ENCODE results near the gene ACHE.

The ACHE gene

GRCh38 chr7:100891568-100892247 lies 4.0 kb downstream of the ACHE start:
- no peak overlapping the region for H3K27ac ChIP-seq (ENCODE audit: low read depth in 2 of 2, low read length in 2 of 2)
- peaks cover 7 to 21% of the 10 kb centered on the region in 2 donors for H3K36me3 ChIP-seq (ENCODE audit: control insufficient read depth in 2 of 2, insufficient read depth in 2 of 2, low read length in 2 of 2)
- H3K27me3 ChIP-seq (ENCODE audit: control insufficient read depth in 2 of 2, insufficient read depth in 2 of 2, low read length in 2 of 2), result peaks cover 7 to 10% of the 10 kb centered on the region in 2 donors
- H3K9ac ChIP-seq (ENCODE audit: low read depth in 1 of 2, low read length in 2 of 2), result no peak overlapping the region
- H3K4me3 ChIP-seq (ENCODE audit: low read length in 2 of 2), result no peak overlapping the region
- no peaks in the 10 kb centered on the region for H3K9me3 ChIP-seq (ENCODE audit: control insufficient read depth in 2 of 2, low read length in 2 of 2)
- H3K4me1 ChIP-seq (ENCODE audit: control insufficient read depth in 2 of 2, insufficient read depth in 2 of 2, low read length in 2 of 2), result peaks cover 46 to 50% of the 10 kb centered on the region in 2 donors

GRCh38 chr7:100890653-100891567 lies 4.8 kb downstream of the ACHE start:
- H3K4me1 ChIP-seq (ENCODE audit: control insufficient read depth in 2 of 2, insufficient read depth in 2 of 2, low read length in 2 of 2), result peaks cover 40 to 42% of the 10 kb centered on the region in 2 donors
- peak overlapping the region; percentile 52 to 74 for H3K9ac ChIP-seq (ENCODE audit: low read depth in 1 of 2, low read length in 2 of 2)
- no peaks in the 10 kb centered on the region for H3K9me3 ChIP-seq (ENCODE audit: control insufficient read depth in 2 of 2, low read length in 2 of 2)
- peak overlapping the region; percentile 93 to 95 for H3K27ac ChIP-seq (ENCODE audit: low read depth in 2 of 2, low read length in 2 of 2)
- H3K36me3 ChIP-seq (ENCODE audit: control insufficient read depth in 2 of 2, insufficient read depth in 2 of 2, low read length in 2 of 2), result peaks cover 15 to 29% of the 10 kb centered on the region in 2 donors
- peak overlapping the region; percentile 75 to 80 for H3K4me3 ChIP-seq (ENCODE audit: low read length in 2 of 2)
- H3K27me3 ChIP-seq (ENCODE audit: control insufficient read depth in 2 of 2, insufficient read depth in 2 of 2, low read length in 2 of 2), result peaks cover under 1 to 3% of the 10 kb centered on the region in 2 donors

GRCh38 chr7:100888988-100889750 lies 6.5 kb downstream of the ACHE start, which contains the start of gene UFSP1:
TSS of gene UFSP1 (minus strand) at chr7:100889715. CDS start at chr7:100889271, 444 bp downstream.
- peaks cover 0 to 2% of the 10 kb centered on the region in 2 donors for H3K27me3 ChIP-seq (ENCODE audit: control insufficient read depth in 2 of 2, insufficient read depth in 2 of 2, low read length in 2 of 2)
- H3K4me1 ChIP-seq (ENCODE audit: control insufficient read depth in 2 of 2, insufficient read depth in 2 of 2, low read length in 2 of 2), result peaks cover 35 to 39% of the 10 kb centered on the region in 2 donors
- no peaks in the 10 kb centered on the region for H3K9me3 ChIP-seq (ENCODE audit: control insufficient read depth in 2 of 2, low read length in 2 of 2)
- H3K27ac ChIP-seq (ENCODE audit: low read depth in 2 of 2, low read length in 2 of 2), result peak within 1 kb of the TSS; percentile 93 to 95
- peak within 1 kb of the TSS; percentile 85 to 86 for H3K9ac ChIP-seq (ENCODE audit: low read depth in 1 of 2, low read length in 2 of 2)
- peaks cover 33 to 43% of the 10 kb centered on the region in 2 donors for H3K36me3 ChIP-seq (ENCODE audit: control insufficient read depth in 2 of 2, insufficient read depth in 2 of 2, low read length in 2 of 2)
- H3K4me3 ChIP-seq (ENCODE audit: low read length in 2 of 2), result peak within 1 kb of the TSS; percentile 75 to 80

- peak overlapping the region; percentile 85 to 86 for H3K9ac ChIP-seq (ENCODE audit: low read depth in 1 of 2, low read length in 2 of 2)
- H3K36me3 ChIP-seq (ENCODE audit: control insufficient read depth in 2 of 2, insufficient read depth in 2 of 2, low read length in 2 of 2), result peaks cover 40 to 49% of the 10 kb centered on the region in 2 donors
- no peaks in the 10 kb centered on the region for H3K27me3 ChIP-seq (ENCODE audit: control insufficient read depth in 2 of 2, insufficient read depth in 2 of 2, low read length in 2 of 2)
- H3K4me3 ChIP-seq (ENCODE audit: low read length in 2 of 2), result peak overlapping the region; percentile 74 to 77
- H3K27ac ChIP-seq (ENCODE audit: low read depth in 2 of 2, low read length in 2 of 2), result peak overlapping the region; percentile 74 to 85
- peaks cover 35 to 39% of the 10 kb centered on the region in 2 donors for H3K4me1 ChIP-seq (ENCODE audit: control insufficient read depth in 2 of 2, insufficient read depth in 2 of 2, low read length in 2 of 2)
- H3K9me3 ChIP-seq (ENCODE audit: control insufficient read depth in 2 of 2, low read length in 2 of 2), result no peaks in the 10 kb centered on the region
Observed at GRCh38 chr7:100888291-100888987, 7.2 kb downstream of the ACHE start.

- no peaks in the 10 kb centered on the region for H3K9me3 ChIP-seq (ENCODE audit: control insufficient read depth in 2 of 2, low read length in 2 of 2)
- H3K9ac ChIP-seq (ENCODE audit: low read depth in 1 of 2, low read length in 2 of 2), result peak overlapping the region; percentile 24 to 42
- H3K36me3 ChIP-seq (ENCODE audit: control insufficient read depth in 2 of 2, insufficient read depth in 2 of 2, low read length in 2 of 2), result peaks cover 46 to 56% of the 10 kb centered on the region in 2 donors
- peaks cover 35 to 39% of the 10 kb centered on the region in 2 donors for H3K4me1 ChIP-seq (ENCODE audit: control insufficient read depth in 2 of 2, insufficient read depth in 2 of 2, low read length in 2 of 2)
- H3K4me3 ChIP-seq (ENCODE audit: low read length in 2 of 2), result peak overlapping the region in 1 of 2 donors; percentile 74
- H3K27me3 ChIP-seq (ENCODE audit: control insufficient read depth in 2 of 2, insufficient read depth in 2 of 2, low read length in 2 of 2), result no peaks in the 10 kb centered on the region
- H3K27ac ChIP-seq (ENCODE audit: low read depth in 2 of 2, low read length in 2 of 2), result peak overlapping the region; percentile 74 to 77
Observed at GRCh38 chr7:100887516-100888290, 8.0 kb downstream of the ACHE start.

GRCh38 chr7:100886936-100887515 lies 8.7 kb downstream of the ACHE start:
- Histone ChIP-seq H3K4me1 (ENCODE audit: control insufficient read depth in 2 of 2, insufficient read depth in 2 of 2, low read length in 2 of 2) (peaks cover 35 to 39% of the 10 kb centered on the region in 2 donors), H3K27ac (ENCODE audit: low read depth in 2 of 2, low read length in 2 of 2) (peak overlapping the region; percentile 74 to 77), H3K4me3 (ENCODE audit: low read length in 2 of 2) (peak overlapping the region; percentile 3 to 51), H3K9me3 (ENCODE audit: control insufficient read depth in 2 of 2, low read length in 2 of 2) (no peaks in the 10 kb centered on the region), H3K9ac (ENCODE audit: low read depth in 1 of 2, low read length in 2 of 2) (peak overlapping the region; percentile 32 to 42), H3K27me3 (ENCODE audit: control insufficient read depth in 2 of 2, insufficient read depth in 2 of 2, low read length in 2 of 2) (no peaks in the 10 kb centered on the region), H3K36me3 (ENCODE audit: control insufficient read depth in 2 of 2, insufficient read depth in 2 of 2, low read length in 2 of 2) (peaks cover 51 to 63% of the 10 kb centered on the region in 2 donors)

- Histone ChIP-seq H3K9me3 (ENCODE audit: control insufficient read depth in 2 of 2, low read length in 2 of 2) (no peaks in the 10 kb centered on the region), H3K27me3 (ENCODE audit: control insufficient read depth in 2 of 2, insufficient read depth in 2 of 2, low read length in 2 of 2) (no peaks in the 10 kb centered on the region), H3K9ac (ENCODE audit: low read depth in 1 of 2, low read length in 2 of 2) (no peak overlapping the region), H3K27ac (ENCODE audit: low read depth in 2 of 2, low read length in 2 of 2) (peak overlapping the region in 1 of 2 donors; percentile 77), H3K4me3 (ENCODE audit: low read length in 2 of 2) (no peak overlapping the region), H3K4me1 (ENCODE audit: control insufficient read depth in 2 of 2, insufficient read depth in 2 of 2, low read length in 2 of 2) (peaks cover 35 to 39% of the 10 kb centered on the region in 2 donors), H3K36me3 (ENCODE audit: control insufficient read depth in 2 of 2, insufficient read depth in 2 of 2, low read length in 2 of 2) (peaks cover 58 to 70% of the 10 kb centered on the region in 2 donors)
Observed at GRCh38 chr7:100886142-100886935, 9.3 kb downstream of the ACHE start.

GRCh38 chr7:100885440-100886141 lies 10.1 kb downstream of the ACHE start:
- Histone ChIP-seq H3K4me1 (ENCODE audit: control insufficient read depth in 2 of 2, insufficient read depth in 2 of 2, low read length in 2 of 2) (peaks cover 30 to 32% of the 10 kb centered on the region in 2 donors), H3K4me3 (ENCODE audit: low read length in 2 of 2) (no peak overlapping the region), H3K9ac (ENCODE audit: low read depth in 1 of 2, low read length in 2 of 2) (no peak overlapping the region), H3K27me3 (ENCODE audit: control insufficient read depth in 2 of 2, insufficient read depth in 2 of 2, low read length in 2 of 2) (no peaks in the 10 kb centered on the region), H3K27ac (ENCODE audit: low read depth in 2 of 2, low read length in 2 of 2) (no peak overlapping the region), H3K36me3 (ENCODE audit: control insufficient read depth in 2 of 2, insufficient read depth in 2 of 2, low read length in 2 of 2) (peaks cover 60 to 72% of the 10 kb centered on the region in 2 donors), H3K9me3 (ENCODE audit: control insufficient read depth in 2 of 2, low read length in 2 of 2) (no peaks in the 10 kb centered on the region)
